HG02588 (cell line): Measurements from ENCODE around the gene ZNF502.
A peak's percentile ranks its signal among the peaks of the same experiment; 100 is the strongest.
"Not testable (repeated sequence)": the region's sequence is repeated elsewhere in the genome, so short reads cannot be mapped to it uniquely, and the experiment has no call there.

Experiments
- ATAC-seq: cut with Tn5 transposase; IDR thresholded peaks from one replicate; pipeline ENCODE4 v1.9.1; 2021; ENCODE audit warnings: mild to moderate bottlenecking, moderate library complexity; ENCODE audit not compliant: unreplicated experiment

Gene ZNF502

GRCh38 chr3:44712455-44713075 is at the start of gene ZNF502:
Gene ZNF502, plus strand, starts transcription at chr3:44712660. Its CDS starts 7,602 bp downstream, at chr3:44720262.
- no peak for ATAC-seq

- no peak for ATAC-seq
These were observed 47.3 kb upstream of the ZNF502 start for GRCh38 chr3:44665173-44665572.

GRCh38 chr3:44666346-44666745 is 46.1 kb upstream of the ZNF502 start:
- ATAC-seq, result no peak

- no peak for ATAC-seq
These were observed 42.7 kb upstream of the ZNF502 start for GRCh38 chr3:44669760-44670159.

- not testable (repeated sequence) for ATAC-seq
These were observed 39.0 kb upstream of the ZNF502 start for GRCh38 chr3:44673466-44673865.

- ATAC-seq, result no peak
These were observed 38.2 kb upstream of the ZNF502 start for GRCh38 chr3:44674211-44674610.

- no peak for ATAC-seq
These were observed 33.9 kb upstream of the ZNF502 start for GRCh38 chr3:44678480-44679116.

- no peak for ATAC-seq
These were observed 31.5 kb upstream of the ZNF502 start for GRCh38 chr3:44680921-44681455.

GRCh38 chr3:44682182-44682896 is 30.1 kb upstream of the ZNF502 start:
- no peak for ATAC-seq

GRCh38 chr3:44685128-44685800 is 27.2 kb upstream of the ZNF502 start:
- peak; percentile 93 for ATAC-seq

- no peak for ATAC-seq
These were observed 24.6 kb upstream of the ZNF502 start for GRCh38 chr3:44687898-44688297.

- ATAC-seq, result no peak
These were observed 9.0 kb downstream of the ZNF502 start for GRCh38 chr3:44721231-44722102.

GRCh38 chr3:44722103-44722401 is 9.6 kb downstream of the ZNF502 start:
- ATAC-seq, result no peak

- ATAC-seq, result peak; percentile 76
These were observed 17.0 kb downstream of the ZNF502 start, which contains the start of gene ZNF501 for GRCh38 chr3:44729384-44729910. Gene ZNF501, plus strand, starts transcription at chr3:44729635. Its CDS starts 4,787 bp downstream, at chr3:44734422.

- no peak for ATAC-seq
These were observed 22.2 kb downstream of the ZNF502 start for GRCh38 chr3:44734646-44735168.

GRCh38 chr3:44761101-44761423 is 48.6 kb downstream of the ZNF502 start:
- ATAC-seq, result no peak

- peak; percentile 86 for ATAC-seq
These were observed 49.1 kb downstream of the ZNF502 start, which contains the start of the genes KIAA1143 and KIF15 for GRCh38 chr3:44761424-44762169. Gene KIAA1143, minus strand, starts transcription at chr3:44761619. Its CDS starts 17 bp downstream, at chr3:44761602. Gene KIF15, plus strand, starts transcription at chr3:44761794. Its CDS starts 72 bp downstream, at chr3:44761866.

- ATAC-seq, result no peak
These were observed 49.8 kb downstream of the ZNF502 start for GRCh38 chr3:44762170-44762677.

- ATAC-seq, result no peak
These were observed 50.2 kb downstream of the ZNF502 start for GRCh38 chr3:44762690-44763089.
